Renal cortical epithelial cell (primary cell): ENCODE results near the gene ARMC10. TPM values are rescaled to one million over a fixed set of nuclear protein-coding genes. Genes with fewer than 3 reads are reported as not detected.
"Not testable (repeated sequence)": the region's sequence is repeated elsewhere in the genome, so short reads cannot be mapped to it uniquely, and the experiment has no call there.

Experiments used
- DNase-seq: peaks from one replicate; pipeline ENCODE4 v3.0.0-alpha.2; 2011; ENCODE audit warnings: low read depth
- total RNA-seq: library from RNA; depleted of rRNA; stranded (reverse); fragments of >200 nt; gene quantifications from 2 replicates; pipeline ENCODE4 v1.2.3, GENCODE V29; 2014

The ARMC10 gene
- total RNA-seq, 1 donor from 2014 or later: 53.7 TPM

- DNase-seq: peak; percentile 92
These were observed 49.6 kb downstream of the ARMC10 start for GRCh38 chr7:103124429-103124979.

- DNase-seq: no peak
These were observed 52.1 kb downstream of the ARMC10 start for GRCh38 chr7:103127006-103127405.

GRCh38 chr7:103129702-103130549 lies 55.0 kb downstream of the ARMC10 start:
- no peak for DNase-seq

GRCh38 chr7:103130901-103131624 lies 56.1 kb downstream of the ARMC10 start:
- no peak for DNase-seq

- DNase-seq: no peak
These were observed 58.2 kb downstream of the ARMC10 start for GRCh38 chr7:103132995-103133688.

- no peak for DNase-seq
These were observed 60.1 kb downstream of the ARMC10 start for GRCh38 chr7:103134836-103135554.

- DNase-seq: no peak
These were observed 65.1 kb downstream of the ARMC10 start for GRCh38 chr7:103140061-103140460.

- no peak for DNase-seq
These were observed 65.7 kb downstream of the ARMC10 start for GRCh38 chr7:103140685-103141084.

GRCh38 chr7:103141753-103142404 lies 66.9 kb downstream of the ARMC10 start:
- peak; percentile 85 for DNase-seq

GRCh38 chr7:103142494-103142893 lies 67.6 kb downstream of the ARMC10 start:
- no peak for DNase-seq

- no peak for DNase-seq
These were observed 68.9 kb downstream of the ARMC10 start for GRCh38 chr7:103143868-103144267.

GRCh38 chr7:103144754-103145153 lies 69.8 kb downstream of the ARMC10 start:
- DNase-seq: not testable (repeated sequence)

- no peak for DNase-seq
These were observed 73.4 kb downstream of the ARMC10 start for GRCh38 chr7:103148131-103148993.

Other genes with a start within 250 kb of the ARMC10 start
- gene LRRC17, start 162.1 kb upstream of the ARMC10 start, total RNA-seq: 1.1 and 2.6 TPM in 2 replicates
- 3.5 and 4.3 TPM in 2 replicates for gene FBXL13, start 344 bp upstream of the ARMC10 start, total RNA-seq
- gene NAPEPLD, start 74.0 kb downstream of the ARMC10 start, total RNA-seq: 22.1 and 37.2 TPM in 2 replicates
- gene PMPCB, start 222.3 kb downstream of the ARMC10 start, total RNA-seq: 86.4 and 91.5 TPM in 2 replicates